Astrocyte (in vitro differentiated cells and primary cell): ENCODE results near the gene CCDC51. TPM values are rescaled to one million over a fixed set of nuclear protein-coding genes. Genes with fewer than 3 reads are reported as not detected.

Experiments used
- DNase-seq: peaks from one replicate; pipeline ENCODE4 v3.0.0-alpha.2; 2010; ENCODE audit warnings: low read depth
- FAIRE-seq: peaks from 2 replicates; lab custom pipeline; 2011; peaks lifted over from hg19 to GRCh38; lab: Jason Lieb, UNC
- H2AFZ ChIP-seq: 2 replicates; pipeline ENCODE4 v1.6.0; 2012; ENCODE audit warnings: low read depth, low read length, inconsistent platforms
- H3K27ac ChIP-seq: 2 replicates; pipeline ENCODE4 v1.5.1; 2011; ENCODE audit warnings: low read depth, low read length, inconsistent platforms
- H3K27me3 ChIP-seq: 2 replicates; pipeline ENCODE4 v1.6.0; 2011; ENCODE audit warnings: low read length, inconsistent platforms; ENCODE audit not compliant: insufficient read depth
- H3K36me3 ChIP-seq: 2 replicates; pipeline ENCODE4 v1.5.1; 2011; ENCODE audit warnings: low read length, inconsistent platforms; ENCODE audit not compliant: insufficient read depth
- H3K4me1 ChIP-seq: 2 replicates; pipeline ENCODE4 v1.5.1; 2011; ENCODE audit warnings: low read length, inconsistent platforms; ENCODE audit not compliant: insufficient read depth
- H3K4me2 ChIP-seq: 2 replicates; pipeline ENCODE4 v1.6.0; 2012; ENCODE audit warnings: low read length, inconsistent platforms
- H3K4me3 ChIP-seq: 2 replicates; pipeline ENCODE4 v1.5.1; 2011; ENCODE audit warnings: low read depth, mild to moderate bottlenecking, low read length, inconsistent platforms; ENCODE audit not compliant: insufficient read depth
- H3K79me2 ChIP-seq: 2 replicates; pipeline ENCODE4 v1.6.0; 2012; ENCODE audit warnings: mild to moderate bottlenecking, low read length, inconsistent platforms; ENCODE audit not compliant: insufficient read depth
- H3K9ac ChIP-seq: 2 replicates; pipeline ENCODE4 v1.6.0; 2012; ENCODE audit warnings: mild to moderate bottlenecking, low read length, inconsistent platforms
- H3K9me3 ChIP-seq: 2 replicates; pipeline ENCODE4 v1.5.1; 2012; ENCODE audit warnings: low read depth, mild to moderate bottlenecking, low read length, inconsistent platforms; ENCODE audit not compliant: insufficient read depth
- H4K20me1 ChIP-seq: 2 replicates; pipeline ENCODE4 v1.6.0; 2012; ENCODE audit warnings: low read length, inconsistent platforms; ENCODE audit not compliant: insufficient read depth
- H3K27ac Mint-ChIP-seq: one replicate; pipeline ENCODE4 v1.8.0; 2021; ENCODE audit warnings: mild to moderate bottlenecking, mixed read lengths; ENCODE audit not compliant: unreplicated experiment
- H3K27me3 Mint-ChIP-seq: one replicate; pipeline ENCODE4 v1.8.0; 2021; ENCODE audit warnings: low read depth, mixed read lengths; ENCODE audit not compliant: unreplicated experiment
- H3K36me3 Mint-ChIP-seq: one replicate; pipeline ENCODE4 v1.8.0; 2021; ENCODE audit warnings: low read depth, mixed read lengths; ENCODE audit not compliant: unreplicated experiment
- H3K4me1 Mint-ChIP-seq: one replicate; pipeline ENCODE4 v1.8.0; 2021; ENCODE audit warnings: low read depth, mixed read lengths; ENCODE audit not compliant: unreplicated experiment
- H3K4me3 Mint-ChIP-seq: one replicate; pipeline ENCODE4 v1.8.0; 2021; ENCODE audit warnings: mild to moderate bottlenecking, moderate library complexity, mixed read lengths; ENCODE audit not compliant: unreplicated experiment
- H3K9me3 Mint-ChIP-seq: one replicate; pipeline ENCODE4 v1.8.0; 2021; ENCODE audit warnings: mild to moderate bottlenecking, mixed read lengths; ENCODE audit not compliant: unreplicated experiment
- CTCF ChIP-seq: IDR thresholded peaks from 2 replicates; pipeline ENCODE4 v1.5.1; 2011; ENCODE audit warnings: low read depth, mild to moderate bottlenecking, inconsistent platforms, low read length, moderate library complexity; ENCODE audit not compliant: insufficient read depth
- EZH2 ChIP-seq: IDR thresholded peaks from 2 replicates; pipeline ENCODE4 v1.6.1; 2012; ENCODE audit warnings: mild to moderate bottlenecking, low read length, inconsistent platforms; ENCODE audit not compliant: insufficient read depth
- total RNA-seq: library from RNA; stranded (reverse); gene quantifications from 2 replicates; pipeline ENCODE4 v1.2.1, GENCODE V29; 2021

CCDC51 gene
- total RNA-seq, 1 donor from 2014 or later: 16.5 TPM

DNA sequence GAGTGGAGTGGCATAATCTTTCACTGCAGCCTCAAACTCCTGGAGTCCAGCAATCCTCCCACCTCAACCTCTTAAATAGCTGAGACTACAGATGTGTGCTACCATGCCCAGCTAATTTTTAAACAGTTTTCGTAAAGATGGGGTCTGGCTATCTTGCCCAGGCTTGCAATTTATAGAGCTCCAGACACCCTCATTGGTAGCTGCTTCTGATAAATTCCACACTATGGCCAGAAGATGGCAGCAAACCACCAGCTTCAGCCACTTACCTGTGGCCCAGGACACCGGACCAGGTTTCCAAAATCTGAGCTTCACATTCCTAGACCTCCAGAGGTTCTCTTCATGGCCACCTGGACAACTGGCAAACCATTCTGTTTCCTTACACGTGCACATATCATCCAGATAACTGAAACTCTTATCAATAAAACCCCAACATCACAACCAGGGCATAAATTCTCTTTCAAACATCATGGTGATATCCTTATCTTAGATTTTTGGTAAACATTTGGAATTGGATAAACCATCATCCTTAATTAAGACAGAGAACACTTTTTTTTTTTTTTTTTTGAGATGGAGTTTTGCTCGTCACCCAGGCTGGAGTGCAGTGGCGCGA, 39.0 kb downstream of the CCDC51 start:
- FAIRE-seq (no peak), DNase-seq (peak; percentile 24)
- H3K9me3 ChIP-seq: no peaks in the 10 kb centered on the region
- no peaks in the 10 kb centered on the region for H3K79me2 ChIP-seq
- Mint-ChIP-seq H3K9me3 (no peaks in the 10 kb centered on the region), H3K27me3 (peaks cover 3% of the 10 kb centered on the region), H3K36me3 (peaks cover 16% of the 10 kb centered on the region), H3K4me1 (peaks cover 8% of the 10 kb centered on the region), H3K4me3 (no peak overlapping the region), H3K27ac (no peak overlapping the region)
- H3K4me2 ChIP-seq: no peak overlapping the region
- TF ChIP-seq EZH2 (no peak), CTCF (peak; percentile 70)
- H3K4me3 ChIP-seq: no peak overlapping the region
- no peak overlapping the region for H2AFZ ChIP-seq
- H3K27me3 ChIP-seq: peaks cover 2% of the 10 kb centered on the region
- no peaks in the 10 kb centered on the region for H3K36me3 ChIP-seq
- no peak overlapping the region for H3K9ac ChIP-seq
- no peak overlapping the region for H3K27ac ChIP-seq
- H3K4me1 ChIP-seq: peaks cover 8% of the 10 kb centered on the region
- no peaks in the 10 kb centered on the region for H4K20me1 ChIP-seq

- Mint-ChIP-seq H3K27me3 (peaks cover 10% of the 10 kb centered on the region), H3K36me3 (peaks cover 10% of the 10 kb centered on the region), H3K27ac (no peak overlapping the region), H3K4me3 (no peak overlapping the region), H3K4me1 (peaks cover 8% of the 10 kb centered on the region), H3K9me3 (no peaks in the 10 kb centered on the region)
- Histone ChIP-seq H2AFZ (no peak overlapping the region), H3K4me1 (peaks cover 8% of the 10 kb centered on the region), H3K79me2 (no peaks in the 10 kb centered on the region), H4K20me1 (no peaks in the 10 kb centered on the region), H3K9me3 (no peaks in the 10 kb centered on the region), H3K27ac (no peak overlapping the region), H3K4me2 (no peak overlapping the region), H3K9ac (no peak overlapping the region), H3K36me3 (no peaks in the 10 kb centered on the region), H3K4me3 (no peak overlapping the region), H3K27me3 (peaks cover 6% of the 10 kb centered on the region)
- FAIRE-seq: no peak
- DNase-seq: no peak
- no peak for TF ChIP-seq CTCF
- TF ChIP-seq EZH2: no peak
These were observed 40.3 kb downstream of the CCDC51 start for GRCh38 chr3:48399387-48400172.
